ENCODE data around the gene KRT86.
A peak's percentile ranks its signal among the peaks of the same experiment; 100 is the strongest.

KRT86 gene

DNA sequence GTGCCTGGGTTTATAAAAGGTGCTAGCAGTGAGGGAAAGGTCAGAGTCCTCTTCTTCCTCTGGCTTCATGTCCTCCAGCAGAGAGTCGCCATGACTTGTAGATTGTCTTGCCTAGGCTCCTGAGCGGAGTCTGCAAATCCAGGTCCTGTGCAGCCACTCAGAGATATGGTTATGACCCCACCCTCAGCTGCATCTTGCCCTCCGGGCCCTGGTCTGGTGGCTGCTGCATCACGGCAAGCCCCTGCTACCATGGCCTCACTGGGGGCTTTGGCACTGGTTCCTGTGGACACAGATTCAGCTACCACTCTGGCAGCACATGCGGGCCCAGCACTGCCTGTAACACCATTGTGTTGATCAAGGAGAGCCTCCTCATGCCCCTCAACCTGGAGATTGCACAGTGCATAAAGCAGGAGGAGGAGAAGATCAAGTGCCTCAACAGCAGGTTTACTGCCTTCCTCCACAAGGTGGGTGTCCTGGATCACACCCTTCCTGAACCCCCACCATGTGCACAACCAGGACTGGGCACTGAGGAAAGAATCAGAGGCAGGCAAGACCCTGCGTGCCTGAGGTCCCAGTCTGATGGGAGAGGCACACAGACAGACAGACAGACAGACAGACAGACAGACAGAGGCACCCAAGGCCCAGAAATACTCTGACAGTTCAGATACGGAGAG lies 10.5 kb upstream of the KRT86 start:
- peaks cover under 1% of the 10 kb centered on the region; the same call in 1 of the 2 replicates for H3K4me1 ChIP-seq (ENCODE audit: insufficient read depth, low read length)
- no peak overlapping the region for H3K9ac ChIP-seq (ENCODE audit: low read depth, low read length)
- H3K9me3 ChIP-seq (ENCODE audit: control insufficient read depth, insufficient read depth, low read length), result no peaks in the 10 kb centered on the region
- H3K36me3 ChIP-seq (ENCODE audit: insufficient read depth, low read length), result no peaks in the 10 kb centered on the region

DNA sequence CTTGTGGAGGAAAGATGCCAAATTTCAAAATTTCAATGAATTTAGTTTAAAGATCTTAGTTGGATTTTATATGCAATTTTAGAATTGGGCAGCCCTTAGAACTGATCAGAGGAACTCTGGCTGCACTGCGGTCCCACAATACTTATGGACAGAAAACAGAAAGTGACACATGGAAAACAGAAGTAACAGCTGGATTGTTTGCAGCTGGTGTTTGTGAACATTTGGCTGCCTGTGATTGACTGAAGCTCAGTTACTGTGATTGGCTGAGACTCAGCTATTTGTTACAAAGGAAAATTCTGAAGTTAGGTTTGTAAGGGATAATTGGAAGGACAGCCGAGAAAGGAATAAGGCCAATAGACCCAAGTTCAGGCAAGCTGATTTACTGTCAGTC lies 10.0 kb upstream of the KRT86 start:
- no peaks in the 10 kb centered on the region for H3K9me3 ChIP-seq (ENCODE audit: control insufficient read depth, insufficient read depth, low read length)

DNA sequence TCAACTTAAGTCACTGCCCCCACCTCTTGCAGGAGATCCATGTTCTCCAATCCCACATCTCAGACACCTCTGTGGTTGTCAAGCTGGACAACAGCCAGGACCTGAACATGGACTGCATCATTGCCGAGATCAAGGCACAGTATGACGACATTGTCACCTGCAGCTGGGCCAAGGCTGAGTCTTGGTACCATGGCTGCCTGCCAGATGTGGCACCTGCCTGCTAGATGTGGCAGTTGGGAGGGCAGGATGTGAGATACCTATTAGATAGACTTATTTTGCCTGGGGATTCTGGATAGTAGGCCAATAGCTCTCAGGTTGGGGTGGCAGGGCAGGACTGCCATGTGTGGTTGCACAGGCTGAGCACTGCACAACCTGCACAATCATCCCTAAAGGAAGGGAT lies 7.9 kb upstream of the KRT86 start:
- Histone ChIP-seq H3K4me1 (ENCODE audit: insufficient read depth, low read length) (peaks cover 4% of the 10 kb centered on the region; the same call in 1 of the 2 replicates), H3K36me3 (ENCODE audit: insufficient read depth, low read length) (no peaks in the 10 kb centered on the region), H3K9ac (ENCODE audit: low read depth, low read length) (no peak overlapping the region), H3K9me3 (ENCODE audit: control insufficient read depth, insufficient read depth, low read length) (no peaks in the 10 kb centered on the region)

More for the DNA sequence above, 10.0 kb upstream of the KRT86 start:
- Histone ChIP-seq H3K9ac (ENCODE audit: low read depth, low read length) (no peak overlapping the region), H3K36me3 (ENCODE audit: insufficient read depth, low read length) (no peaks in the 10 kb centered on the region), H3K4me1 (ENCODE audit: insufficient read depth, low read length) (peaks cover 4% of the 10 kb centered on the region; the same call in 1 of the 2 replicates)

- H3K9ac ChIP-seq (ENCODE audit: low read depth, low read length), result no peak overlapping the region
- H3K36me3 ChIP-seq (ENCODE audit: insufficient read depth, low read length), result no peaks in the 10 kb centered on the region
Observed at GRCh38 chr12:52267266-52267665, 7.2 kb upstream of the KRT86 start.

DNA sequence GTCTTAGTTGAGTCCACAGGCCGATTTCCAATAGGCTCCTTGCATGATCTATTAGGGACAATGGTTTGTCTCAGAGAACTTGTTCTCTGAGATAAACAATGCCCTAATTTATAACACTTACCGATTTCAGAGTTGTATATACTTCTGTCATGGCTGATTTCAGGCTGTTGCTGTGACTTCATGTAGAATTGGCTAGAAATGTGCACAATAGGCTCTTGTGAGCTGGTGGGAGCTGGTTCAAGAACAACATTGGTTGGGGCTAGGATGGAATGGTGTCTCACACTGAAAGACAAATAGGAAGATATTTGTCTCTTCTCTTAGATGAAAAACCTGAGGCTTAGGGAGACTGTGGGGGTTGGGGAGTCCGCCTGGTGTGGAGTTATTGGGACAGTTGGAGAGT lies 6.7 kb upstream of the KRT86 start:
- H3K9ac ChIP-seq (ENCODE audit: low read depth, low read length), result no peak overlapping the region
- H3K36me3 ChIP-seq (ENCODE audit: insufficient read depth, low read length), result no peaks in the 10 kb centered on the region
- H3K4me1 ChIP-seq (ENCODE audit: insufficient read depth, low read length), result peaks cover 4% of the 10 kb centered on the region; the same call in 1 of the 2 replicates
- no peaks in the 10 kb centered on the region for H3K9me3 ChIP-seq (ENCODE audit: control insufficient read depth, insufficient read depth, low read length)

More at GRCh38 chr12:52267266-52267665, 7.2 kb upstream of the KRT86 start:
- peaks cover 4% of the 10 kb centered on the region; the same call in 1 of the 2 replicates for H3K4me1 ChIP-seq (ENCODE audit: insufficient read depth, low read length)
- no peaks in the 10 kb centered on the region for H3K9me3 ChIP-seq (ENCODE audit: control insufficient read depth, insufficient read depth, low read length)

DNA sequence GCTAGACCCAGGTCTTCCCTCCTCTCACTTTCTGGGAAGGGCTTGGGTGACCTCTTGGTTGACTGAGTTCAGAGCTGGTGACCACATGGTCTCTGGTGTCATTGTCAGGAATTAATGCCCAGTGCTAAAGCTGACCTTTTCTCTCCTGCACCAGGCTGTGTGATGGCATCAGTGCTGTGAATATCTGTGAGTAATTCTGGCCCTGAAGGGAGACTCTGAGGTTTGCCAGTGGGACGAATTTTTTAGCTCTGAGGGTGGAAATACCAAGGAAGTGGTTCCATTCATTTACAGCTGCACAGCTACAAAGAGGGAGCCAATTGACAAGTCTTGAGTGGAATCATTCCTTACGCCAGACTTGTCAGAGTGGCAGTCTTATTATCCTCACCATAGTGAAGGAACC lies 6.2 kb upstream of the KRT86 start:
- no peaks in the 10 kb centered on the region for H3K36me3 ChIP-seq (ENCODE audit: insufficient read depth, low read length)
- no peak overlapping the region for H3K9ac ChIP-seq (ENCODE audit: low read depth, low read length)
- H3K4me1 ChIP-seq (ENCODE audit: insufficient read depth, low read length), result peaks cover 4% of the 10 kb centered on the region; the same call in 1 of the 2 replicates
- no peaks in the 10 kb centered on the region for H3K9me3 ChIP-seq (ENCODE audit: control insufficient read depth, insufficient read depth, low read length)

DNA sequence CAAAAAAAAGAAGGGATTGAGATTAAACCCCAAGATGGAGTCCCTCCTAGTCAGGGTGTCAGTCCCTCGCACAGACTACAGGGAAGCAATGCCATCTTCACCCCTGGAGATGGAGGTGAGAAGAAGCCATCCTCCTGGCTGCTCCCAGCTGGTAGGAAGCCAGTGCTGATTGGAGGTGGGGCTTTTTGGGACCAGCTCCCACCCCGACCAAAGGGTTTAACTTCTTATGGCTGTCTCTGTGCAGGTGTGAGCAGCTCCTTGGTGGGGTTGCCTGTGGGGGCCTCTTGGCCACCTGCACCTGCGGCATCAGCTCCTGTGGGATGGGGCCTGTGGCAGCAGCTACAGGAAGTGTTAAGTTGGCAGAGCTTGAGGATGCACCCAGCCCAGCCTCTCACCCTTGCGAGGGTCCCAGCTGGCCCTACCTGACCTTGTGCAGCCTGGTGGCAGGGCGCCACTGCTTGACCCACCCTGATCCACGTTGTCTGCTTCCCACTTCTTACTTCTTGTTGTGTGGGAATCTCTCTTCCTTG lies 3.8 kb upstream of the KRT86 start:
- Histone ChIP-seq H3K9me3 (ENCODE audit: control insufficient read depth, insufficient read depth, low read length) (no peaks in the 10 kb centered on the region), H3K4me1 (ENCODE audit: insufficient read depth, low read length) (peaks cover 4% of the 10 kb centered on the region; the same call in 1 of the 2 replicates), H3K9ac (ENCODE audit: low read depth, low read length) (no peak overlapping the region), H3K36me3 (ENCODE audit: insufficient read depth, low read length) (no peaks in the 10 kb centered on the region)

GRCh38 chr12:52271158-52271557 lies 3.3 kb upstream of the KRT86 start:
- H3K9me3 ChIP-seq (ENCODE audit: control insufficient read depth, insufficient read depth, low read length), result no peaks in the 10 kb centered on the region
- no peak overlapping the region for H3K9ac ChIP-seq (ENCODE audit: low read depth, low read length)
- no peaks in the 10 kb centered on the region for H3K36me3 ChIP-seq (ENCODE audit: insufficient read depth, low read length)
- peaks cover 4% of the 10 kb centered on the region; the same call in 1 of the 2 replicates for H3K4me1 ChIP-seq (ENCODE audit: insufficient read depth, low read length)

DNA sequence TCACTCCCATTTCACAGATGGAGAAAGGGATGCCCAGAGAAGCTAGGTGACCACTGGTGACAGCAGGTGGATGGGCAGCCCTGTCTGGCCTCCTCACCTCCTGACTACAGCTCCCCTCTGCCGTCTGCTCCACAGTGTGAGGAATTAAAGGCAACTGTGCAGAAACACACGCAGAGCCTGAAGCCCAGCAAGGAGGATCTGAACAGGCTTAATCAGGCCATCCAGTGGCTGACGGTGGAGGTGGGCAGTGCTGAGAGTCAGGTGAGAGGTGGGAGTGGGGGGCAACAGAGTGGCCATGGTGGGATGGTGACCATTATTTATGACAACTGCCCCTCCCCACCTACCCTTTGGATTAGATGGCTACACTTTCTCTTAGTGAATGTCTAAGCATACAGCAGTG lies 1.2 kb downstream of the KRT86 start:
- H3K36me3 ChIP-seq (ENCODE audit: insufficient read depth, low read length), result no peaks in the 10 kb centered on the region
- no peak overlapping the region for H3K9ac ChIP-seq (ENCODE audit: low read depth, low read length)

GRCh38 chr12:52277486-52278245 lies 3.2 kb downstream of the KRT86 start:
- H3K4me1 ChIP-seq (ENCODE audit: insufficient read depth, low read length), result no peaks in the 10 kb centered on the region
- no peak overlapping the region for H3K9ac ChIP-seq (ENCODE audit: low read depth, low read length)
- no peaks in the 10 kb centered on the region for H3K9me3 ChIP-seq (ENCODE audit: control insufficient read depth, insufficient read depth, low read length)
- H3K36me3 ChIP-seq (ENCODE audit: insufficient read depth, low read length), result no peaks in the 10 kb centered on the region

More for the DNA sequence above, 1.2 kb downstream of the KRT86 start:
- Histone ChIP-seq H3K9me3 (ENCODE audit: control insufficient read depth, insufficient read depth, low read length) (no peaks in the 10 kb centered on the region), H3K4me1 (ENCODE audit: insufficient read depth, low read length) (no peaks in the 10 kb centered on the region)

- no peaks in the 10 kb centered on the region for H3K4me1 ChIP-seq (ENCODE audit: insufficient read depth, low read length)
- H3K9me3 ChIP-seq (ENCODE audit: control insufficient read depth, insufficient read depth, low read length), result no peaks in the 10 kb centered on the region
- H3K9ac ChIP-seq (ENCODE audit: low read depth, low read length), result peak overlapping the region; percentile 45; the same call in 1 of the 2 replicates
- no peaks in the 10 kb centered on the region for H3K36me3 ChIP-seq (ENCODE audit: insufficient read depth, low read length)
Observed at GRCh38 chr12:52278575-52279421, 4.4 kb downstream of the KRT86 start.

DNA sequence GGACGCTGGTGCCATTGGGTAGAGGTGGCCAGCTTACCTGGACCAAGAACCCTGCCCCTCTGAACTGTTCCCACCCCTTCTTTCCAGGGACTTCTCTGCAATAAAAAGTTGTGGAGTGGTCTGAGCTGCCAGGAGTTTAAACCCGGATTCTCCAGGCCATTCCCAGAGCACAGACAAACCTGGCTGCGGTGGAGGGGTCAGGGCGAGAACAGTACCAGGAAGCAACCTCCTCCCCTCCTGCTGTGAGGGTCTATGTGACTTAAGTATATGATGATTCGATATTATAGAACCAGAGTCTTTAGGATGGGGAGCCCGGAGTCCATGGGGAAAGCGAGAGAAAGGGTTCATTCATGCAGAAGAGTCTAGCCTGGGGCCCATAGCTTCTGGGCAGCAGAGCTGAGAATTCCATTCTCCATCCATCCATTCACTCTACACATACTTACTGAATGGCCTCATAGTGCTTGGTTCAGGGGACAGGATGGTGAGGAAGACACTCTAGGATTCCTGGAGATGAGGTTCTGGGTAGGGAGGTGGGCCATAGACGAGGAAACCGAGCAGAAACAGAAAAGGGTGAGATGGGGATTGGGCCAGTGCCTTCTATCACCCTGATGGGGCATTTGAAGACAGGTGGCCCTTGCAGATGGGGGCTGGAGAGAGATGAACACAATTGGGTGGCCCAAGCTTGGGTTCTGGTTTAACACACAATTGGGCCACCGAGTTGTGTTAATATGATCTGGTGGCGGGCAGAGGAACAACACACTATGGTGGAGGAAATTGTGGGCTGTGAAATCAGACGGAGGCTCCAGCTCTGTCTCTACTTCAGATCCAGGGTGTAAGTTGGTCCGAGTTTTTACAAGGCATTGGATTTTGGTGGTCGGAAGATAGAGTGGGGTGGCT lies 5.2 kb downstream of the KRT86 start:
- H3K9ac ChIP-seq (ENCODE audit: low read depth, low read length), result no peak overlapping the region
- no peaks in the 10 kb centered on the region for H3K9me3 ChIP-seq (ENCODE audit: control insufficient read depth, insufficient read depth, low read length)
- no peaks in the 10 kb centered on the region for H3K4me1 ChIP-seq (ENCODE audit: insufficient read depth, low read length)
- H3K36me3 ChIP-seq (ENCODE audit: insufficient read depth, low read length), result no peaks in the 10 kb centered on the region

DNA sequence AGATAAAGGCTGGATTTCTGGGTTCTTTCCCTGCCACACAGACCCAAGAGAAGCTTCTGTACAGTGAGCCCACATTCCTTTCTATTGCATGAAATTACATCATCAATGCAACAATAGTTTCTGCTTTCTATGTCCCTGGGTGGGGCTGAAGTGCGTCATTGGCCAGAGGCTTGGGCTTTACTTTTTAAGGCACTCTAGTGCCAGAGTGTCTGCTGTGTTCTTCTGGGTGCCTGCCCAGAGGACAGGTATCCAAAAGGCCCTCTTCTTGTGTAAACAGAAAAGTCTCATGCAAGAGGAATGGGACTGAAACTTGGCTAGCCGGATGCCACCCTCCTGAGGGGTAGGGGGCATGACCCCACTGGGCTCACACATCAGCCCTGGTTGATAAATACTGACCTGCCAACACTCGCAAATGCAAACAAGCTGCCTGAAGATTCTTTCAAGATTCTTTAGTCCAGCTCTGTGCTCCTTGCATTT lies 5.9 kb downstream of the KRT86 start:
- H3K9ac ChIP-seq (ENCODE audit: low read depth, low read length), result no peak overlapping the region

More for the DNA sequence above, 5.9 kb downstream of the KRT86 start:
- H3K9me3 ChIP-seq (ENCODE audit: control insufficient read depth, insufficient read depth, low read length), result no peaks in the 10 kb centered on the region
- no peaks in the 10 kb centered on the region for H3K36me3 ChIP-seq (ENCODE audit: insufficient read depth, low read length)
- no peaks in the 10 kb centered on the region for H3K4me1 ChIP-seq (ENCODE audit: insufficient read depth, low read length)

Measured in ES-I3 (cell line).